NT2/D1 (cell line): ENCODE measurements around the gene PDZD4.

ENCODE experiments used
- YY1 ChIP-seq: IDR thresholded peaks from 2 replicates; pipeline ENCODE4 v1.6.1; 2011; ENCODE audit not compliant: insufficient read length, insufficient read depth
- ZNF274 ChIP-seq: IDR thresholded peaks from 2 replicates; pipeline ENCODE4 v1.6.1; 2011; ENCODE audit warnings: mild to moderate bottlenecking, low read depth, low read length

GRCh38 chrX:153780678-153781427, 49.5 kb downstream of the PDZD4 start, which contains the start of gene SRPK3:
- TF ChIP-seq ZNF274, result no peak
- no peak for TF ChIP-seq YY1
